ENCODE data around the gene NXPE1.

GRCh38 chr11:114483929-114484328 is 75.8 kb downstream of the NXPE1 start:
- no peak for TF ChIP-seq GATA2 (IDR thresholded peaks at IDR 0.05; ENCODE audit: low read depth, low read length)
- no peak for TF ChIP-seq GATA3 (IDR thresholded peaks at IDR 0.05; ENCODE audit: low read depth, low read length)

Measured in SH-SY5Y (cell line).